ENCODE data around the gene ABCA7.
A peak's percentile ranks its signal among the peaks of the same experiment; 100 is the strongest.

ABCA7 gene

DNA sequence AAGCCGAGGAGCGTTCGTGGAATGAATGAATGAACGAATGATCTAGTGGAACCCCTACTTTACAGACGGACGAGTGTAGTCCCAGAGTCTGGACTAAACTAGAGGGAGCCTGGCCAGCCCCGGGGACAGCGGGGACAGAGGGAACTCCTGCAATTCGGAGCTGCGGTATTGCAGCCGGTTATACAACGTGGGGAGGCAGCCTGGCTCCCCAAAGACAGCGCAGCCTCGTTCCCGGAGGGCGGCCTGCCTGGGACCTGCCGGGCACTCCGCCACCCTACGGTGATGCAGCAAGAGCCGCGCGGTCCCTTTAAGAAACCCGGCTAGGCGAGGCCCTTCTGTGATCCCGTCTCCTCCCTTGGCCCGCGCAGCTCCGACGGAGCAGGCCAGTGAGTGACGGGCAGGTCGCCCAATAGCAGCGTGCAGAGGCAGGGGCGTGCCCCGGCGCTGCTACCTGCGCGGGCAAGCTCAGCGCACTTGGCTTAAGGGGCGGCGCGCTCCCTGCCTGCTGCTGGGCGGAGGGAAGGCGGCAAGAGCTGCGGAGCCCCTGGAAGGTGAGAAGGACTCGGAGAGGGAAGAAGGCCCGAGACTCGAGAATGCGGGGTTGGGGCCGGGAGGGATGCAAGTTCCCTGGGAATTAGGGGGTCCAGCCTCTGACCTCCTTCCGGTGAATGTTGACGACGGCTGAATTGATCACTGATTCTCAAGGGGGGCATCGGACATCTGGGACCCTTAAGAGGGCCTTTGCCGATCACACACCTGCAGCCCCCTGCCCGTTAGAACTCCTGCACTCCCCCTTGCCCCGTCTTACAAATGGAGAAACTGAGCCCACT lies at the start of gene ABCA7:
TSS of gene ABCA7 (plus strand) at position 462 of the 830 bp plus-strand sequence. CDS start 1,255 bp downstream, outside the sequence.
- DNase-seq (ENCODE audit: low read depth), result peak; percentile 99

DNA sequence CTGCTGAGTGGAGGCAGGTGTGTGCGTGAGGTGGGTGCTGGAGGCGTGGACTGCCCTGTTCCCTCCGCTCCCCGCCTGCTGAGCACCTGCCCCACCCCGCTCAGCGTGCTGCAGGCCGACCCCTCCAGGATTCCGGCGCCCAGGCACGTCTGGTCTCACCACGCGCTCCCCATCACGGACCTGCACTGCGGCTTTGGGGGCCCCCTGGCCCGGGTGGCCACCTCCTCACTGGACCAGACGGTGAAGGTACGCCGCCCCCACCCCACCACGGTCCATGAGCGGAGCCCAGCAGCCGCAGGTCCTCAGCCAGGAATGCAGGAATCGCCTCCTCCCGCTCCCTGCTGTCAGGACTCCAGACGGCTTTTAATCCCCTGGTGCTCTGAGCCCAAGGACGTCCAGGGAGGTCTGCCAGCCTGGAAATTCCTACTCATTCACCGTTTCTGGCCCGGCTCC lies 49.8 kb upstream of the ABCA7 start:
- DNase-seq (ENCODE audit: low read depth), result no peak

GRCh38 chr19:990746-991145 lies 49.2 kb upstream of the ABCA7 start:
- no peak for DNase-seq (ENCODE audit: low read depth)

DNA sequence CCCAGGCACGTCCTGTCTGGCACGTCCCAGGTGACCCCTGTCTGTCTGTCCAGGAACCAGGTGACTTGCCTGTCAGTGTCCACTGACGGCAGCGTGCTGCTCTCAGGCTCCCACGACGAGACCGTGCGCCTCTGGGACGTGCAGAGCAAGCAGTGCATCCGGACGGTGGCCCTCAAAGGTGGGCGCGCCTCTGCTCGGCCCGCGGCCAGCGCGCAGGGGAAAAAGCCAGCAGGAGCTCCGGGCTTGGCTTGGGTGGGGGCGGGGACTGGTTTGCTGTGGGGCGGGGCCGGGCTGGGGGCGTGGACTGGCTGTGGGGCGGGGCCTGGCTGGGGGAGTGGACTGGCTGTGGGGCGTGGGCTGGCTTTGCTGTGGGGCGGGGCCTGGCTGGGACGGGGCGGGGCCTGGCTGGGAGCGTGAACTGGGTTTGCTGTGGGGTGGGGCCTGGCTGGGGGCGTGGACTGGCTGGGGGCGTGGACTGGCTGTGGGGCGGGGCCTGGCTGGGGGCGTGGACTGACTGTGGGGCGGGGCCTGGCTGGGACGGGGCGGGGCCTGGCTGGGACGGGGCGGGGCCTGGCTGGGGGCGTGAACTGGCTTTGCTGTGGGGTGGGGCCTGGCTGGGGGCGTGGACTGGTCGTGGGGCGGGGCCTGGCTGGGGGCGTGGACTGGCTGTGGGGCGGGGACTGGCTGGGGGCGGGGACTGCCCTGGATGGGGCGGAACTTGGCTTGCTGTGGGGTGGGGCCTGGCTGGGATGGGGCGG lies 48.6 kb upstream of the ABCA7 start:
- DNase-seq (ENCODE audit: low read depth), result peak; percentile 44

DNA sequence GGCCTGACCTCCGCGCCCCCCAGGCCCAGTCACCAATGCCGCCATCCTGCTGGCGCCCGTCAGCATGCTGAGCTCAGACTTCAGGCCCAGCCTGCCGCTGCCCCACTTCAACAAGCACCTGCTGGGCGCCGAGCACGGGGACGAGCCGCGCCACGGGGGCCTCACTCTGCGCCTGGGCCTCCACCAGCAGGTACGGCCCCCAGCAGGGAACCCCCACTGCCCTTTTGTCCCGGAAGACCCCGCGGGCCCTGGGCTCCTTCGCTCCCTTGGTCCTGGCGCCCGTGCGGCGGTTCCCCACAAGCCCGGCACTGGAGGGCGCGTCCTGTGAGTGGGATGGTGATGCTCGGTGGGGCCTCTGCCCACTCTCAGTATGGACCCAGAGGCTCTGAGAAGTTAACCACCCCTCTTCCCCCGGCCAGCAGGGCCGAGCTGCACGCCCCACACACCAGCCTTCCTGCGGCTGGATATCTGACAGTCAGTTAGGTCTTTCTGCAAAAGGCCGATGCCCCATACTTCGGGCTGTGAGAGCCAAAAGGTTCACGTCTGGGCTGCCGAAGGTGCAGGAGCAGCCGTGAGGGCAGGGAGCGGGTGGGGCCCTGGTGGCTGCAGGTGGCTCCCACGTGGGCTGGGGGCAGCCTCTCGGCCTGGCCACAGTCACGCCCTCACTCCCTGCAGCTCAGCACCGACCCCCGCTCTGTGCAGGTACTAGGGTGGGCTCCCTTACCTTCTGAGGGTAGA lies 47.8 kb upstream of the ABCA7 start:
- no peak for DNase-seq (ENCODE audit: low read depth)

DNA sequence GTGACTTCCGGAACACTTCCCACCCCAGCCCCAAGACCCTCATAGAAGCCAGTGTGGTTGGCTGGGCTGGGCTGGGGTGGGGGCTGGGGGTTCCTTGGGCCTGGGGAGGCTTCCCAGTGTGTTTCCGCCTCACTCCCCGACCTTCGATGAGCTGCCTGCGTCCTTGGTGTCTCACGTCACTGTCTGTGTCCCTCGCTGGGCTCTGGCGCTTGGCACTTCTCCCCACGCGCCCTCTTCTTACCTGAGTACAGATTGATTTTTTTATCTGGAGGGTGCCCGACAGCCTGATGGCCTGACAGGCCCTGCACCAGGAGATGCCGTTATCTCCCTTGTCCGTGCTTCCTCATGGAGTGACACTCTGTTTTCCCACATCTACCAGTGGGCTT lies 47.2 kb upstream of the ABCA7 start:
- no peak for DNase-seq (ENCODE audit: low read depth)

DNA sequence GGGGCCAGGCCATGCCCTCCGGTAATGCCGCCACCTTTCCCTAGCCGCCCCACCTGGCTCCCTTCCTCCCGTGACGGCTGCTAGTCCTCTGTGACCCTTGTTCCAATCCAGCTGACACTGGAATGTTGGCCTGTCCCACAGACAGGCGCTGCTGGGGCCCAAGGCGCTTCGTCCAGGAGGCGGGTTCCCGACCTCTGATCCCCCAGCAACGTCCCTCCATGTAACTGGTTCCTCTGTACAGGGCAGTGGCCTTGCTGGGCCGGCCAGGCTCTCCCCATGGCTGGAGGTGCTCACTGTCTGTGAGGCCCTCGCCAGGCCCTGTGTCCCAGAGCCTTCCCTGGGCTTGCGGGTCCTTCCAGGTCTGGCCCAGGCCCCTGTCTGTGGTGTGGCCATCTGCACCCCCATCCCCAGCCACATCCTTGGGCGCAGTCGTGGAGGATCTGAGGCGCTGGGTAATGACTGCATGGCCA lies 46.5 kb upstream of the ABCA7 start:
- DNase-seq (ENCODE audit: low read depth), result no peak

GRCh38 chr19:993831-994393 lies 46.0 kb upstream of the ABCA7 start:
- no peak for DNase-seq (ENCODE audit: low read depth)

DNA sequence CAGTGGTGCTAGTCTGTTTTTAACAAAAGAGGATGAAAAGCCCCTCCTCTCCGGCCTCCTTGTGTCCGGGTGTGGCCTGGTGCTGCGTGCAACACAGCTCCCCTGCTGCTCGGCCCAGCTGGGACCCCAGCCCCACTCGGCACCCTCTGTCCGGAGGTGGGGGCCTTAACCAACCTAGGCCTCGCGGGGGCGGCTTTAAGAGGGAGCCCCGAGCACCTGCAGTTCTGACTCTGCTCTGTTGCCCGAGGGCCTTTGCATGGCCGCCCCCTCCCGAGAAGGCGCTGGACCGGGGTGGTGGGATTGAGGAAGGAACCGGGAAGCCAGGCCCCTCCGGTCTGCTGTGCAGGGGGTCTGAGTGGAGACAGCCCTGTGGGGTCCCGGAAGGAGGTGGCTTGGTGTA lies 45.4 kb upstream of the ABCA7 start:
- no peak for DNase-seq (ENCODE audit: low read depth)

DNA sequence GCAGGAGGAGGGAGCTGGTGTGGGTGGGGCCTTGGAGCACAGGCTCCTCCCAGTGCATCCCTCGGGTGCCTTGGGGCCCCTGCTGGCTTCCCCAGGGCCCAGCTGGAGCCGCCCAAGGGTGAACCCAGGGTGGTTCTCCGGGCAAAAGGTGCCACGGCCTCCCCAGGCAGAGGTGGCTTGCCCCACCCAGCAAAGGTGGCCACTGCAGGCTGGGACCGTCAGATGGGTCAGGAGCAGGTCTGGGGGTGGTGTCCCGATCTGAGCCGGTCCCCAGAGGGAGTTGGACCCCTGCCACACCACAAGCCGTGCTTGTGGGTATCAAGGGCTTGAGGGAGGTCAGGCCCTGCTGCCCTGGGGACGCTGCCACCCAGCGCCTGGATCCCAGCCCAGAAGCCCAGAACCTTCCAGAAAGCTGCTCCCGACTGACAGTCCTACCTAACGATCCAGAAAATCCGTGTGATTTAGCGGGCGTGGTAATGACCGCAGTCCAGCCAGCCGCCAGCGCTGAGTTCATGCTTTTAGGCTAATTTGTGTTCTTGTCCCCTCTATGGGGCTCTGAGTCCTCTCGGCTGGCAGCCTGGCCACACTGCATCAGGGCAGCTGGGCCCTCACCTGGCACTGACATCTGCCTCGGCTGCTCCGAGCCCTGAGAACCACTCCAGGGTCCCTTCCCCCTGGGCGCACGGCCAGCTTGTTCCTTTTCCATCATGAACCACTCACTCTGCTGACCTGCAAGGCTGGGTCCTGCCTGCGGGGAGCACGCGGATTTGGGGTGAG lies 44.7 kb upstream of the ABCA7 start:
- no peak for DNase-seq (ENCODE audit: low read depth)

DNA sequence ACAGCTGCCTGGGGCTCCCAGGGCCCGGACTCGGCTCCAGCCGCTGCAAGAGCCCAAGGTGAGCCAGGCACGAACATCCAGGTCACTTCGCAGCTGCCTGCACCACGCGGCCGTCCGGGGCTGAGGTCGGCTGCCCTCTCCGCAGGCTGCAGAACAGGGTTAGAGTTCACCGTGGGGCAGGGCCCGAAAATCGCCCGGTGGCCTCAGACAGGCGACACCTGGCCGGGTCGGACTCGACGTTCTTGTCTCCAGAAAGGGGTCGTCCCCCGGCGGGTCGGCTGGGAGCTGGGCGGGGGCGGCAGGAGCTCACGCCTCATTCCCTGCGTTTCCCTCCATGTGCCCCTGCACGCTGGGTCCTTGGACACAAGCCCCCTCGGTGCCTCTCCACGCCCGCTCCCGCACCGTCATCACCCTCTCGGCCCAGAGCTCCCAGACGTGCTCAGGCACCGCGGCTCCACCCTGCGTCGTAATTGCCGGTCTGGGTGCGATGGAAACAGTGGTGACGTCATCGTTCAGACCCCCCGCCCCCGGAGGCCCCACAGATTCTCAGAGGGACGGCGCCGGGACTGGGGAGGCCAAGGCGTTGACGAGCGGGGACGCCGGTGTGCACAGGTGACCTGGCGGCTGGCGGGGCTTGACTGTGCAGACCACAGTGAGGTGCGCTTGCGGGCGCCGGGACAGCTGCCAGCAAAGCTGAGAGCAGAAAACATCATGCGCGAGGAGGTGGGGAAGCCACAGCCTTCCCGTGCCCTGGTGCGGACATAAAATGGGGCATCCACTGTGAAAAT lies 43.7 kb upstream of the ABCA7 start:
- peak; percentile 26 for DNase-seq (ENCODE audit: low read depth)

GRCh38 chr19:998064-998463 lies 41.8 kb upstream of the ABCA7 start:
- DNase-seq (ENCODE audit: low read depth), result no peak

- DNase-seq (ENCODE audit: low read depth), result no peak
Observed at GRCh38 chr19:999379-999719, 40.6 kb upstream of the ABCA7 start.

DNA sequence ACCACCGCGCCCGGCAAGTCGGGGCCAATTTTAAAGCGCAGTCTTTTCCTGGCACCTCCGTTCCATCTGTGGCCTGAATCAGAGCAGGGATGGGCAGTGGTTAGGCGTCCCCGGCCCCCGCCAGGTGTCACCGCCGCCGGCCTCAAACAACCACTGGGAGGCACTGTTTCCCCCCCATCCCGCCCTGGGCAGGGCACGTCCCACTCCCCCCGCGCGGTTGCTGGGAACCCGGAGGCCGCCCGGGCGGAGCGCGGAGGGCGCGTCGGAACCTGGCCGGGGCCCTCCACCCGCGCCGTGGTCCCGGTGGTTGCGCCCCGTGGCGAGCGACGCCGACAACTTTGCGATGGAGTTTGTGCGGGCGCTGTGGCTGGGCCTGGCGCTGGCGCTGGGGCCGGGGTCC lies 39.8 kb upstream of the ABCA7 start, which contains the start of gene GRIN3B:
TSS of gene GRIN3B (plus strand) at position 325 of the 400 bp plus-strand sequence. CDS start at position 344, 19 bp downstream.
- DNase-seq (ENCODE audit: low read depth), result peak; percentile 40

DNA sequence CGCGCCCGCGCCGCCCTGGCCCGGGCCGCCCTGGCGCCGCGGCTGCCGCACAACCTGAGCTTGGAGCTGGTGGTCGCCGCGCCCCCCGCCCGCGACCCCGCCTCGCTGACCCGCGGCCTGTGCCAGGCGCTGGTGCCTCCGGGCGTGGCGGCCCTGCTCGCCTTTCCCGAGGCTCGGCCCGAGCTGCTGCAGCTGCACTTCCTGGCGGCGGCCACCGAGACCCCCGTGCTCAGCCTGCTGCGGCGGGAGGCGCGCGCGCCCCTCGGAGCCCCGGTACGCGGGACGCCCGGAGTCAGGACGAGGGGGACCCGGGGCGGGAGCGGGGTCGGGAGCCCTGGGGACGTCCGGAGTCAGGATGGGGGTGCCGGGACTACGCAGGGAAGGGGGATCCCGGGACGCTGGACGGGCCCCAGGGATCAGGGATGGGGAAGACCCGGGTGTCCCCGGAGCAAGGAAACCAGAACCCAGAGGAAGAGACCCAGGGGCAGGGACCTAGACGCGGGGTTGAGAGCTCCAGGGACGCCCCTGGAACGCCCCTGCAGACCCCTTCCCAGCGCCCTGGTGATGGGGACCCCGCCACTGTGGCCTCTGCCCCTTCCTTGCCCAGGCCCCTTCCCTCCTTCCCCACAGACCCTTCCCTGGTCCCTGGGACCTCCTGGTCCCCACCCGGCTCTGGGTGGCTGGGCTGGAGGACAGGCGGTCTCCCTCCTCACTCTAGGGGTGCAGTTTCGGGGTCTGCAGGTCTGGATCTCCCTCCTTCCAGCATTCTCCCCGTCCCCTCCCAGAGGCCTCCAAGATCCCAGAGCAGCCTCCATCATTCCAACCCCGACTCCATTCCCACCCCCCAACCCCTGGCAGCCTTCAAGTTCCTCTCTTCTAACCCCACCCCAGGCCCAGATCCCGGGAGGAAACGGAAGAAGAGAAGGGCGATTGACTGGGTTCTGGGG lies 39.0 kb upstream of the ABCA7 start:
- no peak for DNase-seq (ENCODE audit: low read depth)

GRCh38 chr19:1001538-1002166 lies 38.3 kb upstream of the ABCA7 start:
- peak; percentile 53 for DNase-seq (ENCODE audit: low read depth)

DNA sequence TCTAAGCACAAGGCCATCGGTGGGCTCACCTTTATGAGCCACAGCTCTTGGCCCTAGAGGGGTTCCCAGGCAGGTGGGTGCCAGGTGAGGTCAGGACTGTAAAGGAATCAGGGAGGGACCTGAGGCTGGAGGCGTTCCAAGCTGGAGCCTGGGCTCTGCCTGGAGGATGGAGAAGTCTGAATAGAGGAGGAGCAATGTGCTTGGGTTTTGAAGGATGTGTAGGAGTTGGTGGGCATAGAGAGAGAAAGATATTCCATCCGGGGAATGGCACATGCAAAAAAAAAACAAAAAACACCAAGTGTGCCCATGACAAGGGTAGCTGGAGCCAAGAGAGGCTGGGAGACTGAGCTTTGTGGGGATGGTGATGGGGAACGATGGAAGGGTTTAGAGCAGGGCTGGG lies 37.3 kb upstream of the ABCA7 start:
- no peak for DNase-seq (ENCODE audit: low read depth)

- no peak for DNase-seq (ENCODE audit: low read depth)
Observed at GRCh38 chr19:1003283-1003682, 36.6 kb upstream of the ABCA7 start.
